ENCODE measurements around the gene LGALS3.
A peak's percentile ranks its signal among the peaks of the same experiment; 100 is the strongest.

Gene LGALS3

DNA sequence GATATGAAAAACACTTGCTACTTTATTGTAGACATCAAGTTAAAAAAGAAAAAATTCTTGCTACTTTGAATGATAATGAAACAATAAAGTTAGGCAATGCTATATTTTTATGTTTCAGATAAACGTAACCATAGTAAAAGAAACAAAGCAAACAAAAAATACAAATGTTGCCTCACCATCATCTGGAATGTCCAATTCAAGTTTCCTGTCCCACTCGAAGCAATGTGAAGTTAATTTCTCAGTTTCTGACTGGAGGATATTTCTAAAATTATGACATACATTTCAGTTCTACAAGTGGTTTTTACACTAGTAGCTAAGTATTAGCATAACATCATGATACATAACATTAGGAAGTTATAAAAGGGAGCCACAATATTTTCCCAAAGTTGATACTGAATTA lies 41.5 kb downstream of the LGALS3 start:
- Histone ChIP-seq H3K4me3 (ENCODE audit: severe bottlenecking) (no peak overlapping the region), H3K4me1 (ENCODE audit: insufficient read depth, poor library complexity, severe bottlenecking) (no peaks in the 10 kb centered on the region), H3K9me3 (ENCODE audit: severe bottlenecking) (no peaks in the 10 kb centered on the region), H3K36me3 (ENCODE audit: low read depth) (peaks cover 92% of the 10 kb centered on the region), H3K27ac (ENCODE audit: poor library complexity, severe bottlenecking) (no peak overlapping the region), H3K27me3 (ENCODE audit: insufficient read depth, poor library complexity, severe bottlenecking) (no peaks in the 10 kb centered on the region)
- TF ChIP-seq, protein P1, sequence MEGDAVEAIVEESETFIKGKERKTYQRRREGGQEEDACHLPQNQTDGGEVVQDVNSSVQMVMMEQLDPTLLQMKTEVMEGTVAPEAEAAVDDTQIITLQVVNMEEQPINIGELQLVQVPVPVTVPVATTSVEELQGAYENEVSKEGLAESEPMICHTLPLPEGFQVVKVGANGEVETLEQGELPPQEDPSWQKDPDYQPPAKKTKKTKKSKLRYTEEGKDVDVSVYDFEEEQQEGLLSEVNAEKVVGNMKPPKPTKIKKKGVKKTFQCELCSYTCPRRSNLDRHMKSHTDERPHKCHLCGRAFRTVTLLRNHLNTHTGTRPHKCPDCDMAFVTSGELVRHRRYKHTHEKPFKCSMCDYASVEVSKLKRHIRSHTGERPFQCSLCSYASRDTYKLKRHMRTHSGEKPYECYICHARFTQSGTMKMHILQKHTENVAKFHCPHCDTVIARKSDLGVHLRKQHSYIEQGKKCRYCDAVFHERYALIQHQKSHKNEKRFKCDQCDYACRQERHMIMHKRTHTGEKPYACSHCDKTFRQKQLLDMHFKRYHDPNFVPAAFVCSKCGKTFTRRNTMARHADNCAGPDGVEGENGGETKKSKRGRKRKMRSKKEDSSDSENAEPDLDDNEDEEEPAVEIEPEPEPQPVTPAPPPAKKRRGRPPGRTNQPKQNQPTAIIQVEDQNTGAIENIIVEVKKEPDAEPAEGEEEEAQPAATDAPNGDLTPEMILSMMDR (IDR thresholded peaks at IDR 0.05; ENCODE audit: poor library complexity, severe bottlenecking) = no peak
- no peak for DNase-seq (ENCODE audit: low spot score)
- ATAC-seq (ENCODE audit: low read depth) = no peak

DNA sequence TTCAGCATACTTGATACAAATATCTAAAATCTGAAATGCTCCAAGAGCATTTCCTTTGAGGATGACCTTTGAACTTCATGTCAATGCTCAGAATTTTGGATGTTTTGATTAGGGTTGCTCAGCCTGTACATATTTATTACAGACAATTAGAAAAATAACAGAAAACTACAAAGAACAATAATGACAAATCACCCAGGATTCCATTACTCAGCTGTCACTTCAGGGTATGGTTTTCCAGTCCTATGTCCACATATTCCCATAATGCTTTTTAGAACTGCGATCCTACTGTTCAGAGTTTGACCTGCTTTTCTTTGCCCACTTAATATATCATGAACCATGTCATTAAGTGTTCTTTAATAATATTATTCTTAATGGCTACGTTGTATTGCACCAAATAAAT lies 51.0 kb downstream of the LGALS3 start:
- H3K4me1 ChIP-seq (ENCODE audit: insufficient read depth, poor library complexity, severe bottlenecking) = no peaks in the 10 kb centered on the region
- H3K27ac ChIP-seq (ENCODE audit: poor library complexity, severe bottlenecking) = no peak overlapping the region
- H3K27me3 ChIP-seq (ENCODE audit: insufficient read depth, poor library complexity, severe bottlenecking) = no peaks in the 10 kb centered on the region
- ATAC-seq (ENCODE audit: low read depth) (no peak), DNase-seq (ENCODE audit: low spot score) (no peak)
- H3K9me3 ChIP-seq (ENCODE audit: severe bottlenecking) = no peaks in the 10 kb centered on the region
- peaks cover 98% of the 10 kb centered on the region for H3K36me3 ChIP-seq (ENCODE audit: low read depth)
- H3K4me3 ChIP-seq (ENCODE audit: severe bottlenecking) = no peak overlapping the region
- TF ChIP-seq, protein P1 (IDR thresholded peaks at IDR 0.05; ENCODE audit: poor library complexity, severe bottlenecking) = no peak

DNA sequence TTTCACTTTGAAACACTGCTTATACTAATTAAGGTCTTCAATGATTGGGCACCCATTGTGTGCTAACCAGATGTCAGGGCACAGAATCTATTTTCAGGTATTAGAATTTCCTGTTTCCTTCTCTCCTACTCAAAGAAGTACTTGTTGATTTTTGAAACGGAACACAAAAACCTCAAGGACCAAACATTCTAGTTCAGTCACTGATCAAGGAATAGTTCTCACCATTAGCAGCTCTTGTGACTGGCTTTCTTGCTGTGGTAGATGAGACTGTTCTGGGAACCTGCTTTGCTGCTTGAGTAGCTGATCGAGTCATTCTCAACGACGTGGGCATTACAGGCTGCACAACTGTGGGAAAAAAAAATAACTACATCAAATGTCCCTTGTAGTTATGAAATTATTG lies 51.4 kb downstream of the LGALS3 start:
- H3K27me3 ChIP-seq (ENCODE audit: insufficient read depth, poor library complexity, severe bottlenecking) = no peaks in the 10 kb centered on the region
- ATAC-seq (ENCODE audit: low read depth) = no peak
- no peak overlapping the region for H3K27ac ChIP-seq (ENCODE audit: poor library complexity, severe bottlenecking)
- H3K4me1 ChIP-seq (ENCODE audit: insufficient read depth, poor library complexity, severe bottlenecking) = no peaks in the 10 kb centered on the region
- TF ChIP-seq, protein P1 (IDR thresholded peaks at IDR 0.05; ENCODE audit: poor library complexity, severe bottlenecking) = no peak
- no peak for DNase-seq (ENCODE audit: low spot score)
- H3K9me3 ChIP-seq (ENCODE audit: severe bottlenecking) = no peaks in the 10 kb centered on the region
- H3K36me3 ChIP-seq (ENCODE audit: low read depth) = peaks cover 96% of the 10 kb centered on the region
- H3K4me3 ChIP-seq (ENCODE audit: severe bottlenecking) = no peak overlapping the region

DNA sequence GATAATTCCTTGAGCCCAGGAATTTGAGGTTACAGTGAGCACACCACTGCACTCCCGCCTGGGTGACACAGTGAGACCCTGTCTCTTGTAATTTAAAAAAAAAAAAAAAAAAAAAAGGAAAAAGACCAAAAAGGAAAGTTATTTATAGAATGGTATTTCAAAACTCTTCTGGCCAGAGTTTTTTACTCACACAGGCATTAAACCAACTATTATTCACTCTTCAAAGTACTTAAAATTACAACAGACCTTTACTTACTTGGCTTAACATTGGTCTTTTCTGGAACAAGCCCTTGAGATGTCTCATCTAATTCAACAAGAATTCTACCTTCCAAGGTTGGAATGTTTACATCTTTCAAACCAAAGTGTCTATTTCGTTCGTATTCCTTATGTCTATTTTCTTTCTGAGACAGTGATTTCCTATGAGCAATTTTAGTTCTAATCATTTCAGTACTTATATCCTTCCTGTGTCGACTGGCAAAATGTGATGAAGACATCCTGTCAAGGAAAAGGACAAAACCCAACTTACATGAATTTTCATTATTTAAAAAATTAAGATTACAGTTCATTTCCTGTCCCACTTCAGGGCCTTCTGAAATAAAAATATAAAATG lies 59.7 kb downstream of the LGALS3 start:
- TF ChIP-seq, protein P1 (IDR thresholded peaks at IDR 0.05; ENCODE audit: poor library complexity, severe bottlenecking) = no peak
- H3K27me3 ChIP-seq (ENCODE audit: insufficient read depth, poor library complexity, severe bottlenecking) = no peaks in the 10 kb centered on the region
- ATAC-seq (ENCODE audit: low read depth) = no peak
- H3K36me3 ChIP-seq (ENCODE audit: low read depth) = peaks cover 46% of the 10 kb centered on the region
- no peaks in the 10 kb centered on the region for H3K9me3 ChIP-seq (ENCODE audit: severe bottlenecking)
- DNase-seq (ENCODE audit: low spot score) = no peak
- H3K27ac ChIP-seq (ENCODE audit: poor library complexity, severe bottlenecking) = no peak overlapping the region
- H3K4me1 ChIP-seq (ENCODE audit: insufficient read depth, poor library complexity, severe bottlenecking) = peaks cover 15% of the 10 kb centered on the region
- no peak overlapping the region for H3K4me3 ChIP-seq (ENCODE audit: severe bottlenecking)

DNA sequence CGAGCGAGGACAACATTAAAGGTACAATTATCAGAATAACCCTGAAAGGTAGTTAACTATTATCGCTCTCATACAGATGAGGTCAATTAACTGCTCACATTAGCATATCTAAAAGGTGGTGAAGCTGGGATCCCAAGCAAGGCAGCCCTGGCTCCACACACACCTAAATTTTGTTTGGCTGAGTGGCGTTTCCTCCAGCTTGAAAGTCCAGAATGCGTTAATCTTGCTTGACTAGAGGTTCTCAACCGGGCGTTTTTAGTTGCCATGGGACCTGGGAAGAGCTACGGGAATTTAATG lies 61.8 kb downstream of the LGALS3 start:
- no peak for DNase-seq (ENCODE audit: low spot score)
- TF ChIP-seq, protein P1 (IDR thresholded peaks at IDR 0.05; ENCODE audit: poor library complexity, severe bottlenecking) = no peak
- Histone ChIP-seq H3K9me3 (ENCODE audit: severe bottlenecking) (no peaks in the 10 kb centered on the region), H3K4me3 (ENCODE audit: severe bottlenecking) (peak overlapping the region; percentile 82), H3K27ac (ENCODE audit: poor library complexity, severe bottlenecking) (peak overlapping the region; percentile 39), H3K27me3 (ENCODE audit: insufficient read depth, poor library complexity, severe bottlenecking) (no peaks in the 10 kb centered on the region), H3K36me3 (ENCODE audit: low read depth) (peaks cover 28% of the 10 kb centered on the region), H3K4me1 (ENCODE audit: insufficient read depth, poor library complexity, severe bottlenecking) (peaks cover 15% of the 10 kb centered on the region)
- ATAC-seq (ENCODE audit: low read depth) = peak; percentile 26
